HG02852 (cell line): ENCODE results near the gene IFITM10.

ENCODE experiments used
- ATAC-seq: cut with Tn5 transposase; IDR thresholded peaks from one replicate; pipeline ENCODE4 v1.9.1; 2021; ENCODE audit warnings: mild to moderate bottlenecking, moderate library complexity; ENCODE audit not compliant: unreplicated experiment

Gene IFITM10

GRCh38 chr11:1742371-1742770, 8.0 kb downstream of the IFITM10 start:
- ATAC-seq = no peak

- ATAC-seq = no peak
Observed at GRCh38 chr11:1741741-1742140, 8.7 kb downstream of the IFITM10 start.

- ATAC-seq = no peak
Observed at GRCh38 chr11:1740786-1741530, 9.4 kb downstream of the IFITM10 start.

- ATAC-seq = no peak
Observed at GRCh38 chr11:1739576-1739975, 10.8 kb downstream of the IFITM10 start.

GRCh38 chr11:1738380-1738779, 12.0 kb downstream of the IFITM10 start:
- ATAC-seq = no peak

- no peak for ATAC-seq
Observed at GRCh38 chr11:1737080-1737757, 13.2 kb downstream of the IFITM10 start.

GRCh38 chr11:1736447-1736992, 13.9 kb downstream of the IFITM10 start:
- no peak for ATAC-seq

GRCh38 chr11:1735271-1735670, 15.1 kb downstream of the IFITM10 start:
- ATAC-seq = no peak

- no peak for ATAC-seq
Observed at GRCh38 chr11:1734641-1735081, 15.7 kb downstream of the IFITM10 start.

GRCh38 chr11:1733716-1734640, 16.4 kb downstream of the IFITM10 start:
- ATAC-seq = no peak

- no peak for ATAC-seq
Observed at GRCh38 chr11:1733009-1733715, 17.2 kb downstream of the IFITM10 start.

GRCh38 chr11:1732418-1733008, 17.9 kb downstream of the IFITM10 start:
- ATAC-seq = no peak

GRCh38 chr11:1731451-1732059, 18.8 kb downstream of the IFITM10 start:
- no peak for ATAC-seq

- ATAC-seq = no peak
Observed at GRCh38 chr11:1730059-1730629, 20.3 kb downstream of the IFITM10 start.

GRCh38 chr11:1729692-1730011, 20.7 kb downstream of the IFITM10 start:
- no peak for ATAC-seq

GRCh38 chr11:1728931-1729691, 21.3 kb downstream of the IFITM10 start:
- no peak for ATAC-seq

GRCh38 chr11:1728301-1728700, 22.1 kb downstream of the IFITM10 start:
- ATAC-seq = no peak

- no peak for ATAC-seq
Observed at GRCh38 chr11:1727861-1728260, 22.5 kb downstream of the IFITM10 start.
